Measurements from ENCODE around the gene MED29. TPM values are rescaled to one million over a fixed set of nuclear protein-coding genes. Genes with fewer than 3 reads are reported as not detected.

MED29 gene
- total and polyA plus RNA-seq, 2 of the 13 experiments (the other 11 are each of a cell fraction or from before 2014, with no cell fraction given): 14.0 to 19.7 TPM

- TF ChIP-seq ZNF468 (CRISPR knock-in tag; IDR thresholded peaks at IDR 0.05) (no peak), JUND (CRISPR knock-in tag; IDR thresholded peaks at IDR 0.05) (no peak; the same call in 1 of the 2 replicates), ZNF784 (CRISPR knock-in tag; IDR thresholded peaks at IDR 0.05; ENCODE audit: borderline replicate concordance) (0 out of 2 replicates have a peak, but pooled peaks have one; percentile 64), MLXIP (CRISPR knock-in tag; IDR thresholded peaks at IDR 0.05; ENCODE audit: borderline replicate concordance) (no peak), ZNF253 (CRISPR knock-in tag; IDR thresholded peaks at IDR 0.05; ENCODE audit: borderline replicate concordance) (peak; percentile 37; the same call in 1 of the 2 replicates), CSRNP2 (CRISPR knock-in tag; conservative IDR thresholded peaks at IDR 0.05; ENCODE audit: low read depth) (no peak), ZNF567 (CRISPR knock-in tag; IDR thresholded peaks at IDR 0.05; ENCODE audit: borderline replicate concordance) (no peak), ZNF577 (CRISPR knock-in tag; IDR thresholded peaks at IDR 0.05; ENCODE audit: borderline replicate concordance, low read depth) (no peak), ZMYM2 (CRISPR knock-in tag; IDR thresholded peaks at IDR 0.05) (0 out of 2 replicates have a peak, but pooled peaks have one; percentile 55), ZNF3 (CRISPR knock-in tag; IDR thresholded peaks at IDR 0.05) (no peak), NCOA5 (CRISPR knock-in tag; IDR thresholded peaks at IDR 0.05) (no peak), PATZ1 (CRISPR knock-in tag; IDR thresholded peaks at IDR 0.05) (peak; percentile 99), ZNF605 (CRISPR knock-in tag; IDR thresholded peaks at IDR 0.05) (peak; percentile 69; the same call in 1 of the 2 replicates), SNAPC5 (CRISPR knock-in tag; IDR thresholded peaks at IDR 0.05; ENCODE audit: borderline replicate concordance) (peak; percentile 75; the same call in 1 of the 2 replicates), EED (CRISPR knock-in tag; IDR thresholded peaks at IDR 0.05) (no peak; the same call in 1 of the 2 replicates), MIXL1 (CRISPR knock-in tag; IDR thresholded peaks at IDR 0.05) (no peak; the same call in 1 of the 2 replicates), BORCS8-MEF2B (CRISPR knock-in tag; IDR thresholded peaks at IDR 0.05) (peak; percentile 89), CCDC6 (CRISPR knock-in tag; IDR thresholded peaks at IDR 0.05) (no peak; the same call in none of the 2 replicates), ZNF775 (CRISPR knock-in tag; IDR thresholded peaks at IDR 0.05; ENCODE audit: borderline replicate concordance) (no peak), REXO4 (CRISPR knock-in tag; IDR thresholded peaks at IDR 0.05; ENCODE audit: borderline replicate concordance) (no peak), SIX1 (CRISPR knock-in tag; IDR thresholded peaks at IDR 0.05; ENCODE audit: borderline replicate concordance) (no peak; the same call in 1 of the 2 replicates)
These were observed 10.6 kb downstream of the MED29 start (continued) for GRCh38 chr19:39401549-39402345.

Measured in HepG2 (cell line).